ENCODE results near the gene CALCOCO1. TPM values are rescaled to one million over a fixed set of nuclear protein-coding genes. Genes with fewer than 3 reads are reported as not detected.

The CALCOCO1 gene
- polyA plus RNA-seq, 1 experiment: 124 TPM

GRCh38 chr12:53660041-53660440 lies 67.2 kb downstream of the CALCOCO1 start:
- peak overlapping the region; percentile 95 for H3K27ac ChIP-seq (ENCODE audit: low read depth, low read length)
- H3K4me3 ChIP-seq (ENCODE audit: low read depth, low read length): no peak overlapping the region
- POLR2A ChIA-PET: interaction anchor here (1.2 to 1.4 kb wide), 2 partner anchors 16 to 36 kb away, joined by 4 to 6 read pairs; partner anchors contain the start of gene ATP5MC2
- TF ChIP-seq CTCF (IDR thresholded peaks at IDR 0.05; ENCODE audit: low read depth, low read length): no peak
- no peak for DNase-seq (ENCODE audit: low read depth, low spot score)
- H3K27me3 ChIP-seq (ENCODE audit: control insufficient read depth, insufficient read depth, low read length): no peaks in the 10 kb centered on the region
- CTCF ChIA-PET: interaction anchor here (1.8 to 2.5 kb wide), 2 partner anchors 15 to 117 kb away, joined by 9 to 14 read pairs; partner anchors contain the start of gene ATP5MC2
- H3K9me3 ChIP-seq (ENCODE audit: control insufficient read depth, insufficient read depth, low read length): no peaks in the 10 kb centered on the region

GRCh38 chr12:53659571-53659981 lies 67.7 kb downstream of the CALCOCO1 start:
- ChIA-PET CTCF (interaction anchor here (1.8 to 2.5 kb wide), 2 partner anchors 16 to 116 kb away, joined by 9 to 14 read pairs; partner anchors contain the start of gene ATP5MC2), POLR2A (interaction anchor here (1.2 to 1.4 kb wide), 2 partner anchors 16 to 36 kb away, joined by 4 to 6 read pairs; partner anchors contain the start of gene ATP5MC2)
- no peak for TF ChIP-seq CTCF (IDR thresholded peaks at IDR 0.05; ENCODE audit: low read depth, low read length)
- no peaks in the 10 kb centered on the region for H3K9me3 ChIP-seq (ENCODE audit: control insufficient read depth, insufficient read depth, low read length)
- peak overlapping the region; percentile 95 for H3K27ac ChIP-seq (ENCODE audit: low read depth, low read length)
- no peak for DNase-seq (ENCODE audit: low read depth, low spot score)
- H3K27me3 ChIP-seq (ENCODE audit: control insufficient read depth, insufficient read depth, low read length): no peaks in the 10 kb centered on the region
- H3K4me3 ChIP-seq (ENCODE audit: low read depth, low read length): peak overlapping the region; percentile 20

- no peak for TF ChIP-seq CTCF (IDR thresholded peaks at IDR 0.05; ENCODE audit: low read depth, low read length)
- no peaks in the 10 kb centered on the region for H3K9me3 ChIP-seq (ENCODE audit: control insufficient read depth, insufficient read depth, low read length)
- ChIA-PET CTCF (interaction anchor here (0.6 to 2.5 kb wide), 3 partner anchors 16 to 592 kb away, joined by 8 to 14 read pairs (median 9); partner anchors contain the start of gene ATP5MC2), POLR2A (interaction anchor here (0.6 to 1.4 kb wide), 3 partner anchors 17 to 35 kb away, joined by 3 to 6 read pairs (median 4); partner anchors contain the start of gene ATP5MC2)
- H3K4me3 ChIP-seq (ENCODE audit: low read depth, low read length): peak overlapping the region; percentile 20
- DNase-seq (ENCODE audit: low read depth, low spot score): peak; percentile 43
- H3K27me3 ChIP-seq (ENCODE audit: control insufficient read depth, insufficient read depth, low read length): no peaks in the 10 kb centered on the region
- H3K27ac ChIP-seq (ENCODE audit: low read depth, low read length): peak overlapping the region; percentile 95
Measured at GRCh38 chr12:53659011-53659551, 68.2 kb downstream of the CALCOCO1 start.

Other genes starting within 250 kb of the CALCOCO1 start
- gene MAP3K12, start 228.0 kb downstream of the CALCOCO1 start, polyA plus RNA-seq (2011; rRNA removed): 35.7 and 46.1 TPM in 2 replicates
- 25.0 and 33.0 TPM in 2 replicates for gene TARBP2, start 226.2 kb downstream of the CALCOCO1 start, polyA plus RNA-seq (2011; rRNA removed)
- gene NPFF, start 220.0 kb downstream of the CALCOCO1 start, polyA plus RNA-seq (2011; rRNA removed): not detected in 2 replicates
- 21.7 and 27.1 TPM in 2 replicates for gene ATF7, start 101.1 kb downstream of the CALCOCO1 start, polyA plus RNA-seq (2011; rRNA removed)
- gene ATP5MC2, start 51.4 kb downstream of the CALCOCO1 start, polyA plus RNA-seq (2011; rRNA removed): 261 and 433 TPM in 2 replicates
- gene CISTR, start 24.5 kb upstream of the CALCOCO1 start, polyA plus RNA-seq (2011; rRNA removed): not detected in 2 replicates
- gene HOXC13, start 211.4 kb upstream of the CALCOCO1 start, polyA plus RNA-seq (2011; rRNA removed): not detected in 2 replicates
- not detected in 2 replicates for gene HOXC12, start 227.5 kb upstream of the CALCOCO1 start, polyA plus RNA-seq (2011; rRNA removed)
- gene HOXC11, start 245.7 kb upstream of the CALCOCO1 start, polyA plus RNA-seq (2011; rRNA removed): not detected in 2 replicates
- gene HOTAIR, start 247.5 kb upstream of the CALCOCO1 start, polyA plus RNA-seq (2011; rRNA removed): not detected in 2 replicates